Hepatocyte (in vitro differentiated cells): ENCODE results near the gene ADRA1B. TPM values are rescaled to one million over a fixed set of nuclear protein-coding genes. Genes with fewer than 3 reads are reported as not detected.
"Not testable (repeated sequence)": the region's sequence is repeated elsewhere in the genome, so short reads cannot be mapped to it uniquely, and the experiment has no call there.

ENCODE experiments used
- DNase-seq: peaks from one replicate; pipeline ENCODE4 v3.0.0-alpha.2; 2016; ENCODE audit warnings: low spot score
- H2AFZ ChIP-seq: fragments of 200-600 bp; sonication (generic); 2 replicates; pipeline ENCODE4 v1.6.0; 2016; ENCODE audit warnings: antibody characterized with exemption, mild to moderate bottlenecking
- H3K27ac ChIP-seq: fragments of 200-600 bp; sonication (generic); 2 replicates; pipeline ENCODE4 v1.5.1; 2016; ENCODE audit warnings: mild to moderate bottlenecking
- H3K27me3 ChIP-seq: fragments of 200-600 bp; sonication (generic); 2 replicates; pipeline ENCODE4 v1.6.1; 2016
- H3K36me3 ChIP-seq: fragments of 200-600 bp; sonication (generic); replicated peaks from 2 replicates; pipeline ENCODE4 v1.5.1; 2016; ENCODE audit warnings: low read depth; ENCODE audit not compliant: insufficient read depth
- H3K4me1 ChIP-seq: fragments of 200-600 bp; sonication (generic); 2 replicates; pipeline ENCODE4 v1.5.1; 2016; ENCODE audit warnings: mild to moderate bottlenecking, moderate library complexity; ENCODE audit not compliant: insufficient read depth
- H3K4me2 ChIP-seq: fragments of 200-600 bp; sonication (generic); 2 replicates; pipeline ENCODE4 v1.6.0; 2016
- H3K4me3 ChIP-seq: fragments of 200-600 bp; sonication (generic); 2 replicates; pipeline ENCODE4 v1.5.1; 2016; ENCODE audit warnings: mild to moderate bottlenecking
- H3K79me2 ChIP-seq: fragments of 200-600 bp; sonication (generic); 2 replicates; pipeline ENCODE4 v1.6.0; 2017; ENCODE audit warnings: mild to moderate bottlenecking
- H3K9me2 ChIP-seq: fragments of 200-600 bp; sonication (generic); replicated peaks from 2 replicates; pipeline ENCODE4 v1.6.0; 2017; ENCODE audit warnings: mild to moderate bottlenecking; ENCODE audit not compliant: insufficient read depth
- H3K9me3 ChIP-seq: fragments of 200-600 bp; sonication (generic); 2 replicates; pipeline ENCODE4 v1.5.1; 2016; ENCODE audit warnings: low read depth, mild to moderate bottlenecking
- H4K20me1 ChIP-seq: fragments of 200-600 bp; sonication (generic); 2 replicates; pipeline ENCODE4 v1.6.0; 2016; ENCODE audit warnings: mild to moderate bottlenecking; ENCODE audit not compliant: insufficient read depth, poor library complexity, severe bottlenecking
- CTCF ChIP-seq: fragments of 200-600 bp; sonication (generic); IDR thresholded peaks from 2 replicates; pipeline ENCODE4 v1.5.1; 2016; ENCODE audit warnings: antibody characterized with exemption, mild to moderate bottlenecking; ENCODE audit not compliant: poor library complexity
- EZH2 ChIP-seq: fragments of 200-600 bp; sonication (generic); IDR thresholded peaks from 2 replicates; pipeline ENCODE4 v1.6.1; 2016; ENCODE audit warnings: antibody characterized with exemption, mild to moderate bottlenecking, borderline replicate concordance
- EZH2phosphoT487 ChIP-seq: fragments of 200-600 bp; sonication (generic); IDR thresholded peaks from one replicate; pipeline ENCODE4 v1.6.1; 2018; ENCODE audit warnings: antibody characterized with exemption, mild to moderate bottlenecking, low read depth, moderate library complexity; ENCODE audit not compliant: unreplicated experiment, severe bottlenecking
- WGBS: methylation state at CpG from one replicate; pipeline ENCODE4 v1.1.6; 2016; ENCODE audit warnings: low lambda C conversion rate; ENCODE audit errors: missing lambda C conversion rate; 5-methylcytosine and 5-hydroxymethylcytosine counted together
- polyA plus RNA-seq: library from polyadenylated mRNA; unstranded; fragments of >200 nt; fragmentation: Nextera tagmentation; extraction: Ambion mirVana; gene quantifications from 2 replicates; pipeline ENCODE4 v1.2.1, GENCODE V29; 2016
- total RNA-seq: library from RNA; depleted of rRNA; stranded (reverse); fragments of >200 nt; gene quantifications from 2 replicates; pipeline ENCODE4 v1.2.3, GENCODE V29; 2014

The ADRA1B gene
- total and polyA plus RNA-seq, 2 experiments from 2014 or later = 2.6 to 3.5 TPM

GRCh38 chr5:159965031-159965837, 49.0 kb downstream of the ADRA1B start:
- Histone ChIP-seq H3K9me2 (no peaks in the 10 kb centered on the region), H3K9me3 (no peaks in the 10 kb centered on the region), H2AFZ (no peak overlapping the region), H3K36me3 (no peaks in the 10 kb centered on the region), H3K4me1 (no peaks in the 10 kb centered on the region), H3K27me3 (peaks cover 23% of the 10 kb centered on the region), H3K79me2 (no peaks in the 10 kb centered on the region), H3K4me2 (no peak overlapping the region), H3K4me3 (no peak overlapping the region), H4K20me1 (no peaks in the 10 kb centered on the region), H3K27ac (no peak overlapping the region)
- peak; percentile 76 for DNase-seq
- 45% methylated on average over 12 of the region's 12 CpGs for WGBS
- peak; percentile 74 for TF ChIP-seq CTCF
- TF ChIP-seq EZH2 = no peak

- not testable (repeated sequence) for H3K36me3 ChIP-seq, H4K20me1 ChIP-seq, H3K4me2 ChIP-seq, H3K9me3 ChIP-seq, H3K79me2 ChIP-seq, H2AFZ ChIP-seq, DNase-seq, H3K4me1 ChIP-seq, H3K27ac ChIP-seq, H3K9me2 ChIP-seq, H3K4me3 ChIP-seq
- 73% methylated on average over 4 of the region's 4 CpGs for WGBS
- peaks cover 29% of the 10 kb centered on the region for H3K27me3 ChIP-seq
These were observed 49.5 kb downstream of the ADRA1B start for GRCh38 chr5:159965838-159966128.

GRCh38 chr5:159969966-159970365, 53.7 kb downstream of the ADRA1B start:
- no peaks in the 10 kb centered on the region for H3K9me2 ChIP-seq
- DNase-seq = no peak
- no peaks in the 10 kb centered on the region for H3K9me3 ChIP-seq
- no peaks in the 10 kb centered on the region for H4K20me1 ChIP-seq
- H3K79me2 ChIP-seq = no peaks in the 10 kb centered on the region
- TF ChIP-seq EZH2phosphoT487 (no peak), EZH2 (no peak), CTCF (no peak)
- H3K27me3 ChIP-seq = peaks cover 59% of the 10 kb centered on the region
- H3K27ac ChIP-seq = no peak overlapping the region
- no peak overlapping the region for H3K4me2 ChIP-seq
- H2AFZ ChIP-seq = no peak overlapping the region
- no peaks in the 10 kb centered on the region for H3K4me1 ChIP-seq
- no peak overlapping the region for H3K4me3 ChIP-seq
- no peaks in the 10 kb centered on the region for H3K36me3 ChIP-seq

DNA sequence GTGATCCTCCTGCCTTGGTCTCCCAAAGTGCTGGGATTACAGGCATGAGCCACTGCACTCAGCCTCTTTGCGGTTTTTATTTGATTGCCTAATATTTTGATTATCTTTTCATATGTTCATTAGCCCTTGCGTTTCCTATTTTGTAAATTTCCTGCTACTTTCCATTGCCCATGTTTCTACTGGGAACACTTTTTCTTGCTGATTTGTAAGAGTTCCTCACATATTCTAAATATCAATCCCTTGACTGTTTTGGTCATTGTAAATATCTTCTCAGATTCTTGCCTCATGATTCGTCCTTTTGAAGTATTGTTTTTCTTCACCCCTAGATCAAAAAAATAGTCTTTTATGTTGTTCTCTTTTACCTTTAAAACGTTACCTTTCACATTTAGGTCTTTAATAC, 54.8 kb downstream of the ADRA1B start:
- Histone ChIP-seq H3K9me2 (no peaks in the 10 kb centered on the region), H3K36me3 (no peaks in the 10 kb centered on the region), H2AFZ (no peak overlapping the region), H3K4me2 (no peak overlapping the region), H3K4me1 (no peaks in the 10 kb centered on the region), H3K79me2 (no peaks in the 10 kb centered on the region), H3K27ac (no peak overlapping the region), H3K9me3 (no peaks in the 10 kb centered on the region), H3K27me3 (peaks cover 59% of the 10 kb centered on the region), H4K20me1 (no peaks in the 10 kb centered on the region), H3K4me3 (no peak overlapping the region)
- WGBS = 87% methylated on average over 4 of the region's 4 CpGs
- DNase-seq = no peak
- TF ChIP-seq EZH2phosphoT487 (no peak), CTCF (no peak), EZH2 (no peak)
